ENCODE results near the gene EFNA4.

DNA sequence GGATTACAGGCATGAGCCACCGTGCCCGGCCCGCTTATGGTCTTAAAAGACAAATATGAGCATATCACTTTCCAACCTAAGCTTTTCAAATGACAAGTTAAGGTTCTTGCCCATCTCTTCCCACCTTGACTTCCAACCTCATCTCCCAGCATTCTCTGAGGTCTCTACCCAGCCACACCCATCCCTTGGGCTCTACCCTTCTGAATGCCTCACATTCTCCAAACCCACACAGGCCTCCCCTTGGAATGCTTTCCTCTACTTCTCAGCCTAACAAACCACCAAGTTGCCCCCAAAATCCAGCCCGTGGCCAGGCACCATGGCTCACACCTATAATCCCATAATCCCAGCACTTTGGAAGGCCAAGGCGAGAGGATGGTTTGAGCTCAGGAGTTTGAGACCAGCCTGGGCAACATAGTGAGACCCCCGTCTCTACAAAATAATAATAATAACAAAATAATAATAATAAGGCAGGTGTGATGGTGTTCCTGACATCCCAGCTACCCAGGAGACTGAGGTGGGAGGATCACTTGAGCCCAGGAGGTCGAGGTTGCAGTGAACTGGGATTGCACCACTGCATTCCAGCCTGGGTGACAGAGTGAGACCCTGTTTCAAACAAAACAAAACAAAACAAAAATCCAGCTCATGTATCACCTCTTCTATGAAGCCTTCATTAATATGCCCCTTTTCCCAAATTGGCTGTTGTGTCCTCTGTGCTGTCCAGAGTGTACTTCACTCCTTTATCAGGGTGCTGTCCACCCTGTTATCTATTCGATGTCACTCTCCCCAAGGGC is 41.2 kb upstream of the EFNA4 start:
- TF ChIP-seq, protein P1, sequence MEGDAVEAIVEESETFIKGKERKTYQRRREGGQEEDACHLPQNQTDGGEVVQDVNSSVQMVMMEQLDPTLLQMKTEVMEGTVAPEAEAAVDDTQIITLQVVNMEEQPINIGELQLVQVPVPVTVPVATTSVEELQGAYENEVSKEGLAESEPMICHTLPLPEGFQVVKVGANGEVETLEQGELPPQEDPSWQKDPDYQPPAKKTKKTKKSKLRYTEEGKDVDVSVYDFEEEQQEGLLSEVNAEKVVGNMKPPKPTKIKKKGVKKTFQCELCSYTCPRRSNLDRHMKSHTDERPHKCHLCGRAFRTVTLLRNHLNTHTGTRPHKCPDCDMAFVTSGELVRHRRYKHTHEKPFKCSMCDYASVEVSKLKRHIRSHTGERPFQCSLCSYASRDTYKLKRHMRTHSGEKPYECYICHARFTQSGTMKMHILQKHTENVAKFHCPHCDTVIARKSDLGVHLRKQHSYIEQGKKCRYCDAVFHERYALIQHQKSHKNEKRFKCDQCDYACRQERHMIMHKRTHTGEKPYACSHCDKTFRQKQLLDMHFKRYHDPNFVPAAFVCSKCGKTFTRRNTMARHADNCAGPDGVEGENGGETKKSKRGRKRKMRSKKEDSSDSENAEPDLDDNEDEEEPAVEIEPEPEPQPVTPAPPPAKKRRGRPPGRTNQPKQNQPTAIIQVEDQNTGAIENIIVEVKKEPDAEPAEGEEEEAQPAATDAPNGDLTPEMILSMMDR (IDR thresholded peaks at IDR 0.05): no peak
- TF ChIP-seq JUND (IDR thresholded peaks at IDR 0.05) (no peak), EP300 (IDR thresholded peaks at IDR 0.05; ENCODE audit: borderline replicate concordance in 1 of 2, low read depth in 1 of 2, low read length in 1 of 2) (no peak), NRF1 (IDR thresholded peaks at IDR 0.05; ENCODE audit: low read depth, low read length) (no peak), TAF1 (IDR thresholded peaks at IDR 0.05; ENCODE audit: borderline replicate concordance, low read depth, low read length) (no peak), GABPA (IDR thresholded peaks at IDR 0.05; ENCODE audit: low read depth) (no peak), GATA2 (CRISPR knock-in tag; IDR thresholded peaks at IDR 0.05) (no peak), POLR2AphosphoS5 (IDR thresholded peaks at IDR 0.05; ENCODE audit: low read depth, low read length) (no peak)
- TF ChIP-seq, protein P2, sequence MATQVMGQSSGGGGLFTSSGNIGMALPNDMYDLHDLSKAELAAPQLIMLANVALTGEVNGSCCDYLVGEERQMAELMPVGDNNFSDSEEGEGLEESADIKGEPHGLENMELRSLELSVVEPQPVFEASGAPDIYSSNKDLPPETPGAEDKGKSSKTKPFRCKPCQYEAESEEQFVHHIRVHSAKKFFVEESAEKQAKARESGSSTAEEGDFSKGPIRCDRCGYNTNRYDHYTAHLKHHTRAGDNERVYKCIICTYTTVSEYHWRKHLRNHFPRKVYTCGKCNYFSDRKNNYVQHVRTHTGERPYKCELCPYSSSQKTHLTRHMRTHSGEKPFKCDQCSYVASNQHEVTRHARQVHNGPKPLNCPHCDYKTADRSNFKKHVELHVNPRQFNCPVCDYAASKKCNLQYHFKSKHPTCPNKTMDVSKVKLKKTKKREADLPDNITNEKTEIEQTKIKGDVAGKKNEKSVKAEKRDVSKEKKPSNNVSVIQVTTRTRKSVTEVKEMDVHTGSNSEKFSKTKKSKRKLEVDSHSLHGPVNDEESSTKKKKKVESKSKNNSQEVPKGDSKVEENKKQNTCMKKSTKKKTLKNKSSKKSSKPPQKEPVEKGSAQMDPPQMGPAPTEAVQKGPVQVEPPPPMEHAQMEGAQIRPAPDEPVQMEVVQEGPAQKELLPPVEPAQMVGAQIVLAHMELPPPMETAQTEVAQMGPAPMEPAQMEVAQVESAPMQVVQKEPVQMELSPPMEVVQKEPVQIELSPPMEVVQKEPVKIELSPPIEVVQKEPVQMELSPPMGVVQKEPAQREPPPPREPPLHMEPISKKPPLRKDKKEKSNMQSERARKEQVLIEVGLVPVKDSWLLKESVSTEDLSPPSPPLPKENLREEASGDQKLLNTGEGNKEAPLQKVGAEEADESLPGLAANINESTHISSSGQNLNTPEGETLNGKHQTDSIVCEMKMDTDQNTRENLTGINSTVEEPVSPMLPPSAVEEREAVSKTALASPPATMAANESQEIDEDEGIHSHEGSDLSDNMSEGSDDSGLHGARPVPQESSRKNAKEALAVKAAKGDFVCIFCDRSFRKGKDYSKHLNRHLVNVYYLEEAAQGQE (IDR thresholded peaks at IDR 0.05; ENCODE audit: low read depth, low read length): no peak
- TF ChIP-seq, protein P3, sequence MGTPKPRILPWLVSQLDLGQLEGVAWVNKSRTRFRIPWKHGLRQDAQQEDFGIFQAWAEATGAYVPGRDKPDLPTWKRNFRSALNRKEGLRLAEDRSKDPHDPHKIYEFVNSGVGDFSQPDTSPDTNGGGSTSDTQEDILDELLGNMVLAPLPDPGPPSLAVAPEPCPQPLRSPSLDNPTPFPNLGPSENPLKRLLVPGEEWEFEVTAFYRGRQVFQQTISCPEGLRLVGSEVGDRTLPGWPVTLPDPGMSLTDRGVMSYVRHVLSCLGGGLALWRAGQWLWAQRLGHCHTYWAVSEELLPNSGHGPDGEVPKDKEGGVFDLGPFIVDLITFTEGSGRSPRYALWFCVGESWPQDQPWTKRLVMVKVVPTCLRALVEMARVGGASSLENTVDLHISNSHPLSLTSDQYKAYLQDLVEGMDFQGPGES (IDR thresholded peaks at IDR 0.05; ENCODE audit: low read depth, low read length): no peak
- TF ChIP-seq, protein P4, sequence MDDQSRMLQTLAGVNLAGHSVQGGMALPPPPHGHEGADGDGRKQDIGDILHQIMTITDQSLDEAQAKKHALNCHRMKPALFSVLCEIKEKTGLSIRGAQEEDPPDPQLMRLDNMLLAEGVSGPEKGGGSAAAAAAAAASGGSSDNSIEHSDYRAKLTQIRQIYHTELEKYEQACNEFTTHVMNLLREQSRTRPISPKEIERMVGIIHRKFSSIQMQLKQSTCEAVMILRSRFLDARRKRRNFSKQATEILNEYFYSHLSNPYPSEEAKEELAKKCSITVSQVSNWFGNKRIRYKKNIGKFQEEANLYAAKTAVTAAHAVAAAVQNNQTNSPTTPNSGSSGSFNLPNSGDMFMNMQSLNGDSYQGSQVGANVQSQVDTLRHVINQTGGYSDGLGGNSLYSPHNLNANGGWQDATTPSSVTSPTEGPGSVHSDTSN (IDR thresholded peaks at IDR 0.05): no peak
- TF ChIP-seq, protein P5, sequence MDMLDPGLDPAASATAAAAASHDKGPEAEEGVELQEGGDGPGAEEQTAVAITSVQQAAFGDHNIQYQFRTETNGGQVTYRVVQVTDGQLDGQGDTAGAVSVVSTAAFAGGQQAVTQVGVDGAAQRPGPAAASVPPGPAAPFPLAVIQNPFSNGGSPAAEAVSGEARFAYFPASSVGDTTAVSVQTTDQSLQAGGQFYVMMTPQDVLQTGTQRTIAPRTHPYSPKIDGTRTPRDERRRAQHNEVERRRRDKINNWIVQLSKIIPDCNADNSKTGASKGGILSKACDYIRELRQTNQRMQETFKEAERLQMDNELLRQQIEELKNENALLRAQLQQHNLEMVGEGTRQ (IDR thresholded peaks at IDR 0.05; ENCODE audit: borderline replicate concordance, low read depth, low read length): no peak
